Measurements from ENCODE around the gene XYLT1.

XYLT1 gene

DNA sequence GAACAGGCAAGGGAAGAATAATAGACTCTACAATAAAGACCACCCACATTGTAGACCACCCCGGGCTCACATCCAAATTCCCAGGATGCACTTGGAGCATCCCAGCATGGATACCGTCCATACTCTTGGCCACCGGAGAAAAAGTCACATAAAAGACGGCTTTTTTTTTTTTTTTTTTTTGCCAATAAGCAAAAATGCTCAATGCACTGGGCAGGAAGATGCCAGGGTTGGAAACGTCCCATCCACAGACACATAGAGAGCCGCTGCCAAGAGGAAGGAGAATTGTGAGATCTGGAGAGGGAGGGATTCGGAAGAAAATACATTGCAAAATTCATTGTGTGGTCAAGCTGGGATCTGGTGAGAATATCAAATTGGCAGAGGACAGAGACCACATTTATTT, 286.7 kb downstream of the XYLT1 start:
- no peak for DNase-seq (ENCODE audit: low spot score)

DNA sequence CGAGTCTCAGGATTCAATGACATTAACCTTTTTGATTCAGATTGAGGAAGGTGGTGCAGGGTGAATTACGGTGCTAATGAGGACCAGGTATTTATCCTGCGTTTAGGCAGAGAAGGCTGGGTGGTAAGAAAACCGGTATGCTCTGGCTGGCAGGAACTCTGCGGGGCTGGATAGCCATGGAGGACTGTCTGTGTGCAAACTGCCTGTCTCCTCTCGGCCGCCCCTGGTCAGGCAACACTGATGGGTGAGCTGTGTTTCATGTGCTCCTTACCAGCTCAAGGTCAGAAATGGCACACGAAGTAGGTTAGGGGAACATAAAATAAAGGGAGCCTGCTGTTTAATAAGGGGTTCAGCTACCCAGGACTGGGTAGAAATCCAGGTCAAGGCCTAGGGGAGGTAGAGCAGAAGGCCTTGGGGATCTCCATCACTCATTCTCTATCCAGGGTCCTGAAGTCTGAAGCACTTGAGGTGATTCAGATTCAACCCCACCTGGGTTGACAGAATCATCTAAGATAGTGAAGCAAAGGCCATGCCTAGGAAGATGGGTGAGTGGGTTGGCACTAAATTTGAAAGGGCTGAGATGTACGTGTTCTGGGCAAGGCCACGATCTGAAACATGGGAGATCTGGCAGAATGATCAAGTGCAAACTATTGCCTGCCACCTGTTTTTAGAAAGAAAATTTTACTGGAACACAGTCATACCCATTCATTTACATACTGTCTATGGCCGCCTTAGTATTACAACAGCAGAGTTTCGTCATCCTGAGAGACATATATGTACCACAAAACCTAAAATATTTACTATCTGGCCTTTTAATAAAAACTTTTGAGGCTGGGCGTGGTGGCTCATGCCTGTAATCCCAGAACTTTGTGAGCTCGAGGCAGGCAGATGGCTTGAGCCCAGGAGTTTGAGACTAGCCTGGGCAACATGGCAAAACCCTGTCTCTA, 292.5 kb downstream of the XYLT1 start:
- no peak for DNase-seq (ENCODE audit: low spot score)

DNA sequence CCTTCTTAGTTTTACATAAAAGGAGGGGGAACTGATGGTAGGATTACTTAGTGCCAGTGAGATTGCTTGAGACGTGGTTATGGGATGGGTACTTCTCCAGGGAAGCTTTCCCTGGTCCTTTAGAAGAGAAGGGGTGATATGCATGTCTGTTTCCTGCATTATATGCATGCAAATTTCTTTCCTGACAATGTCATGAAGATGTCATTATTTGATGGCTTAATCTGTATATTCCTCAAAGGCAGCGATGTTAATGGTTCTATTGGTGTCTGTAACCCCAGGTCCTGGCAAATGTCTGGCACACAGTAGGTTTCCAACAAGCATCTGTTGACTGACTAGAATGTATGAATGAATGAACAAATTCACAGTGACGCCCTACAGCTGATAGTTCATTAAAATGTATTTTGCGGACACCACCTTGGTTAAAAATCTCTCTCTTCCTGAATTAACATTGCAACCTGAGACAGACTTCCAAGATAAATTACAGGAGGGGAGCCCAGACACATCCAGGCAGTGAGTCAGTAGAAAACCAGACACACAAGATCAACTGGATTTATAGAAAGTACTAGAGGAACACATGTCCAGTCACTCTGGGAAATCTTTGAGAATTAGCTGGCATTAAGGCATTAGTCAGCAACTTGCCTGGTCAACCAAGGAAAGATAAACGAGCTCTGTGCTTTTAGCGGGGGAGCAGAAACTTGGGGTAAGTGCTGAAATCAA, 293.4 kb downstream of the XYLT1 start:
- no peak for DNase-seq (ENCODE audit: low spot score)

DNA sequence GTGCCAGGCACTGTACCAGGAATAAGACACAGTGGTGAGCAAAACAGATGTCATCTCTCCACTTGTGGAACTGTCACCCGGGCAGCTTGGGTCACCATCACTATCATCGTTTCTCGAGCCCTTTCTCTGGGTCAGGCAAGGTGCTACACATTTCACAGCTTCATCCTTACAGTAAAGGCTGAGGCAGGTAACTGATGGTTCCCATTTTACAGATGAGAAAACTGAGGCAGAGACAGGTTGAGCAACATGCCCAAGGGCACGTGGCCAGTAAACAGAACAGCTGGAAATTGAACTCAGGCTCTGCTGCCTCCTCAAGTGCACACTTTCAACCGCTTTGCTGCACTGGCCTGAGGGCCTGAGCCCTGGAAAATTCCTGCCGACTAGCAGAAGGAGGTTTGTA, 294.6 kb downstream of the XYLT1 start:
- DNase-seq (ENCODE audit: low spot score) = no peak

DNA sequence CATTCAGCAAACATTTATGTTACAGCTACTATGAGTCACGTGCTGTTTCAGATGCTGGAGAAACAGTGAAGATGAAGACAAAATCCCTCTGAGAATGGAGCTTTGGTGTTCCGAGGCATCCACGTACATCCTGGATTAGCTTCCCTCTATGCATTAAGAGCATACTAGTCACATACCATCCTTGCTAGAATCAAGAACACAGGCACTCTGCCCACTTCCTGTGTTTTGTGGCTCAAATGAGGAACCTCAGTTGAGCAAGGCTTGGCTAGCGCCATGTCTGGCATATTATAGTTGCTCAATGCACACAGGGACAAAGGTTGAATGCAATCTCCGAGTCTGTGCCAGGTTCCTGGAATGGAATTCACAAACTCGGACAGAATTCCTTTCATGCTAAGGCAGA, 297.5 kb downstream of the XYLT1 start:
- DNase-seq (ENCODE audit: low spot score) = no peak

DNA sequence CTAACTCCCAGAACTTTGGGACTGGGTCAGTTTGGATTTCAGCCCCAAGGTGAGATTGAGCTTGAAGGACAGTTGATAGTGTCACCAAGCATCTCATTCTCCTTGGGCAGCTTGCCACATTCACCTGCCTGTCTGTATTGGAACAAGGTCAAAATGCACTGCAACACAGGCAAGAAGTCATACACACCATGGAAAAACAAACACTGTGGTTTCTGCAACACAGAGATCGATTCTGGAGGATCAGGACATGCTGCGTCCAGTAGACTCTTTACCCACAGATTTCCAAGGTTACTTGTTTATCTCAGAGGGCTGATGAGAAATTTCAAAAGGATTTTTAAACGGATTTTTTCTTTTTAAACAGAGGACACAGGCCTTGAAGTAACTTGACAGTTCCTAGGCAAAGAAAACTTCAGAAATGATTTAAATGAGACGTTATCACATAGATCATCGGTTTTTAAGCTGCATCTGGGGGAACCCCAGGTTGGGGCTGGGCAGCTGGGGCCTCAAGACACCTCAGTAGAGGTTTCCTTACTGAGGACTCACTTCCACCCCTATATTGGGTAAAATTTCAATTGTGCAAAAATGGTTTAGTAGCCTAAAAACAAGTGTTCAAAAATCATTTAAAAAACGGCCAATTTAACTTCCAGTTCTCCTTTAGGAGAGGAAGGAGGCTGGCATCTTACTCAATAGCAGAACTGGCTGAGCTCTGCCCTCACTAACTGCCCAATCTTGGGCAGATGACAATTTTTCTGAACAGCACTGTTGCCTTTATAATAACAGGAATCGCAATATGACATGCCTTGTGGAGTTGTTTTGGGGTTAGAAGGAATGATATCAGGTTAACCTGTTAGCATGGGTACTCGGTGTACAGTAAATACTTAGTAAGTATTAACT, 299.3 kb downstream of the XYLT1 start:
- no peak for DNase-seq (ENCODE audit: low spot score)

DNA sequence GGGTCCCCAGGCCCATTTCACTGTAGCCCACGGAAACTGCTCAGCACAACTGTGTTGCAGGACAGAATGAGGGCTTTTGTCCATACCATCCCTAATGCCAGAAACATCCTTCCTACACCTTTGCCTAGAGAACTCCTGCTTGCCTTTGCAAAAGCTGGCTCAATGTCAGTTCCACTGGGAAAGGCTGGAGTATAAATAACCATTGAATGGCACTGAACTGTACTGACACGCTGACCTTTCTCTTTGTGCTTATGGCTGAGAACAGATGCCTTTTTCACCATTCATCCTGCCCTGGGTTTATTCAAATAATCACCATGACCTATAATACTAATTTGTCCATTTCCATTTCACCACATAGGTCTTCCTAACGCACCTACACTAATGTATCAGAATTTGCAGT, 300.3 kb downstream of the XYLT1 start:
- no peak for DNase-seq (ENCODE audit: low spot score)

DNA sequence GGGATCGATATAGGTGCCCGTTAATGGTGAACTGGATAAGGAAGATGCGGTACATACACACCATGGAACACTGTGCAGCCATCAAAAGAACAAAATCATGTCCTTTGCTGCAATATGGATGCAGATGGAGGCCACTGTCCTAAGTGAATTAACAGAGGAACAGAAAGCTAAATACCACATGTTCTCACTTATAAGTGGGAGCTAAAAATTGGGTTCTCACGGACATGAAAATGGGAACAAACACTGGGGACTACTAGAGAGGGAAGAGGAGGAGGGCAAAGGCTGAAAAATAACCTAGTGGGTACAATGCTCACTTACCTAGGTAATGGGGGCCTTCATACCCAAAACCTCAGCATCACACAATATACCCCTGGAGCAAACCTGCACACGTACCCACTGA, 302.6 kb downstream of the XYLT1 start:
- DNase-seq (ENCODE audit: low spot score) = no peak

DNA sequence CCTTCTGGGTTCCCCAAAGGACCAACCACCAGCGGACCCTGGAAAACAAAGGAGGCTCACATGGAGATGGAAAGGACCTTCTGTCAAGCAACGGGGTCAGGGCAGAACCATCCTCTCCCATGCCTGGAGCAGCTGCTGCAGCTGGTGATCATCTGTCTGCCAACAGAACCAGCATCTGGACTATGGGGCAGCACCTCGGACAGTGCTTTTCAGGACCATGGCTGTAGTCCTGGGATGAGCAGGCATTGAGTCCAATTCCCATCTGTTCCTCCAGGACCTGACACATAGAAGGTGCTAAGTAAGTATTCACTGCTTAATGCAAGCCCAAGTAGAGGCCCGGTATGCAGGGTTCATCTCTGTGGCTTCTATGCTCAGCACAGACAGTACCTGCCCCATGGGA, 304.7 kb downstream of the XYLT1 start:
- DNase-seq (ENCODE audit: low spot score) = no peak

DNA sequence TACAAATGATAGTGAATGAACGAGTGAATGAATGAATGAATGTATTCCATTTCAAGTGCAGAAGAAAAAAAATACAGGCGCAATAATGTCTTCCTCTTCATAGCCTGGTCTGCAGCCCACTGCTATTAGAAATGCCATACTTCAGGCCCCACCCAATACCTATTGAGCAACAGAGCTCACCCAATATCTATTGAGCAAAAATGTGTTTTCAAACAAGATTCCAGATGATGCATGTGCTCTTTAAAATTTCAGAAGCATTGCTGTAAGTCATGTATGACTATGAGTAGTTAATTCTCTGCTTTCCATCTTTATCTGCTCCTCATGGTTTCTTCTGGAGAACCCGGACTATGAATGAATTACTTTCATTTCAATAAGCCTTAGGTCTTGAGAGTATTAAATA, 308.2 kb downstream of the XYLT1 start:
- DNase-seq (ENCODE audit: low spot score) = no peak

DNA sequence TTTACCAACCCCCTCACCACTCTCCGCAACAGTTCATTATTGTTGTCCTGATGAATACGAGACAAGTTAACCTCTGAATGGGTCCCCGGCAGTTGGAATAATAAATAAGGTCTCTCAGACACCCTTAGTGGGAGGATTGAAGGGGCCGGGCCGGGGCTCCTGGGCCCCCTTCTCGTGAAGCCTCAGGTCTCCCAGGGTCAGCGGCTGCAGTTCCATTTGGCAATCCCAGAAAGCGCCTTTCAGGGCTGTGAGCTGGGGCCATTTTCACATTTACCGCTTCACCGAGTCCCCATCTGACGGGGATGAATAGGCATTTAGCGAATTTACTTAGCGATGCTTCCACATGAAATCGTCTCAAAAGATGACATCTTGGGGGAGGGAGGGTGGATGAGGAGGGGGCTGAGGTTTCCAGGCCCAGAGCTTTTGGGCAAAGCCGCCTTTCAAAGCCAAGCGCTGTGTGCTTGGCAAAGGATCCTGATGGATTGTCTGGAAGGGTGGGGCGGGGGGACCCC, 309.8 kb downstream of the XYLT1 start:
- no peak for DNase-seq (ENCODE audit: low spot score)

DNA sequence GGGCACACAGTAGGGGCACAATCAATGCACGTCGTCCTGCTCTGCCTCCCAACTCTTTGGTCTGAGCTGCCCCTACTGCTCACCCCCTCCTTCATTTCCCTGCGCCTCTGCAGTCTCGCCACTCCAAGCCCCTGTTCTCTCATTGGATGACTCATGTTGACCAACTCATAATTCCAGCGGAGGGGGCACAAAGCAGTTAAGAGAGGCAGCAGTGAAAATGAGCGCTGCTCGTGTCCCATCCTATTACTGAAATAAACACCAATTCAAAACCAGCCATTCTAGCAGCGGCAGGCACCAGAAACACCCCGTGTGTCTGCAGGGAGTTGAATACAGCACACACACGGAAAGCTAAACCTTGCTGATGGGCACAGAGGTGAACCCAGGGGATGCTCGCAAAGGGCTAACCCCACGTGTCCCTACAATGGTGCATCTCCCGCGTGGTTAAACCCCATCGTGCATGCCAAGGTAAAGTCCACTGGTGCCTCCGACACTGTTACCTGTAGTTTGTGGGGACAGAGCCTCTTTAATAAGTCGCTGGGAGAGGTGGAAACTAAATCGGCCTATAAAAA, 310.4 kb downstream of the XYLT1 start:
- no peak for DNase-seq (ENCODE audit: low spot score)

DNA sequence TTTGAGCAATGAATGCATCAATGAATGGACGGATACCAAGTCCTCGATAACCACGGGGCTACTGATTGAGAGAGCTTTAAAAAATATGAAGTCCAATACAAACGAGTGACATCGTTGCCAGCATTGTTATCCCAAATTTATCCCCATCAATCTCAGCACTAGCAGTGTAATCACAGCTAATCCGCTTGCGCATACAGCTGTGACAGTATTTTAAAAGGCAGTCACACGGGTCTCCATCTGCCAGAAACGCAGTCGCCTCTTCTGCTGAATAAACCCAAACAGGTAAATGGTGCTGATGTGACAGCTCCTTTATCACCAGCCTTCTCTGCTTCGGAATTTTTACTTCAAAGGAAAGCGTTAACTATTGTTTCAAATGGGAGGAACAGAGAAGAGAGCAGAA, 311.1 kb downstream of the XYLT1 start:
- no peak for DNase-seq (ENCODE audit: low spot score)

DNA sequence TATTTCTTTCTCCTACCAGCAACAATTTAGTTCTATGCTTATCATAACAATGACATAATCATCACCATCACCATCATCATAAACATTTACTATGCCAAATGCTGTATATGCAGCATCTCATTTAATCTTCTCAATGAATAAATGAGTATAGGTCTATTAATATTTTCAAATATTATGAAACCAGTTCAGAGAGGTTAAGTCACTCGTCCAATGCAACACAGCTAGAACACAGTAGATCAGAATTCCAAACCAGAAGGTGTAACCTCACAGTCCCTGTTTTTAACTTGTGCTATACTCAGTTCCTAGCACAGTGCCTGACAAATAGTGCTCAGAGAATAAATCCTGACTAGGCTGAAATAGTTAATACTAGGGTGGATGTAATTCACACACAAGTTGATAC, 314.8 kb downstream of the XYLT1 start:
- DNase-seq (ENCODE audit: low spot score) = no peak

DNA sequence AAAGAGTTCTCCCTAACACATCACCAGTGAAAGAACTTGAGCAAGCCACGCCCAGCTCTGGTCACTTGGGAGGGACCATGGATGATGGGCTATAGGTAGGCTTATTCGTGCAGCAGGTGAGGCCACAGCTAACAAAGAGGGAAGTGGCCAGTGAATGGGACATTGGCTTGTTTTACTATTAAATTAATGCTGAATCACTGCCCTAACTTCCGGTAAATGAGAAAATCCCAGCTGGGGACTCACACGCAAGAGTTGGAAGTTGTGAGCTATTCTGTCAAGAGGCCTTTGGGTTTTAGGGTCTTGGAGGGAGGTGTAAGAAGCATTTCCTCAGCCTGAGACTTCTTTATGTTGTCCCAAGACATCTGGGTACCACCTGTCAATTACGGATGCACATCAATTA, 315.3 kb downstream of the XYLT1 start:
- no peak for DNase-seq (ENCODE audit: low spot score)

DNA sequence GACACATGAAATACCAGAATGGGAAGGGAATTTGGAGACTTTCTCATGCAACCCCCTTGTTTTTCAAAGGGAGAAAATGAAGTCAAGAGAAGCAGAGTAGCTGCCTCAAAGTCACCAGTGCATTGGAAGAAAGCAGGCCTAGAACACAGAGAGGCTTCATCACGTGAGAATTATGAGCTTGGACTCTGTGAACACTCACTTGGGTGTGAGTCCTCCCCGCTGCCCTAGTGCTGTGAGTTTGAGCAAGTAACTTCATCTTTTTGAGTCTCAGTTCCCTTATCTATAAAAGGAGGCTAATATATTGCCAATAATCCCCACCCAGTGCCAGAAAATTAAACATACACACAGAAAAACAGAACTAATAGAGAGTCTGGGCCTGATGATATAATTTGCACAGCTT, 315.8 kb downstream of the XYLT1 start:
- DNase-seq (ENCODE audit: low spot score) = no peak

DNA sequence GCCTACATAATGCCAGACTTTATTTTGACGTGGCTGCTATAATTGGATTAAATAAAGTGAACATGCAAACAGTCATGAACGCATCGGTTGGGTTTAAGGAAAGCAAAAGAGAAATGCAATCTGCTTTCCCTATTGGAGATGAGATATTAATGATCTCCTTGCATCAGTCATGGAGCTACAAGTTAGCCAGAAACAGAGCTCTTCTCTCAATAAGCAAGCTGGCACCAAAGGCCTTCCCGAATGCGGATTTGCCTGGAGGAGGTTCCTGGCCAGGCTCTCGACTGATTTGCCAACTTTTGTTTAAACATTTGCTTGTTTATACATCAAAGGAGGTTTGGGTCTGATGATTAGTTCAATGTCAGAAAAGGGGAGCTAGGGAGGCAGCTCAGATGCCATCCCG, 318.4 kb downstream of the XYLT1 start:
- DNase-seq (ENCODE audit: low spot score) = no peak

DNA sequence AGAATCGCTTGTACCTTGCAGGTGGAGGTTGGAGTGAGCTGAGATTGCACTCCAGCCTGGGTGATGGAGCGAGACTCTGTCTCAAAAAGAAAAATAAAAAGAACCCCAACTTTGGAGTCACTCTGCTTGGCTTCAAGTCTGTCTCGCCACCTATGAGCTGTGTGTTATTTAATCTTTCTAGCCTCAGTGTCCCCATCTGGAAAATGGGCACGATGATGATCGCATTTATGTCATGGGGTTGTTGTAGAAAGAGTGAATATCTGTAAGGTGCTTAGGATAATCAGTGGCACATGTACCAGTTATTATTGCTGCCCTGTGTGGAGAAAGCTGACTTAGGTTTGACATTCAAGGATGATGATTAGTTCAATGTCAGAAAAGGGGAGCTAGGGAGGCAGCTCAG, 319.4 kb downstream of the XYLT1 start:
- no peak for DNase-seq (ENCODE audit: low spot score)

DNA sequence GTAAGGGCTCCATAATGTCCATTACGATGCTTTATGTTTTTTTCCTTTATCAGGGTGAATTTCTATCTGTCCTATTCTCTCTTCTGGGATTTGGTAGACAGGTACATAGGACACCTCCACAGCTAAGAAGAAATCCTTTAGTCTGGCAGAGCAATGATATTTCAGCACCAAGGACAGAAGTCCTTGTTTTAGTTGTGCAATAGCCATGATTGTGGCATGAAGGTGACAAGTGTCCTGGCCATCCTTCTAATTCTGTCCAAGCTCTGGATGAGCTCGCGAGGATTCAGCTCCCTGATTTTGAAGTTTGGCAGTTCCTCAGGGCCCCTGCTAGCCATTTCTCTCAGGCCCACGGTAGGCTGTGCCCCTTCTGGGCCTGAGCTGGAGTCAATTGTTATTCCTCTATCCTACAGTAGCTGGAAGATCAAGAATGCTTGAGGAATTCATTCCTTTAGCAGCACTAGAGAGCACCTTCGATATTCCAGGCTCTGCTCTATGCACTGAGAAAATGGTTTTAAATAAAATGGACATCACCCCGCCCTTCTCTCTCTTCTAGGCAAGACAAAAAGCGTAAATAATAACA, 320.8 kb downstream of the XYLT1 start:
- no peak for DNase-seq (ENCODE audit: low spot score)

DNA sequence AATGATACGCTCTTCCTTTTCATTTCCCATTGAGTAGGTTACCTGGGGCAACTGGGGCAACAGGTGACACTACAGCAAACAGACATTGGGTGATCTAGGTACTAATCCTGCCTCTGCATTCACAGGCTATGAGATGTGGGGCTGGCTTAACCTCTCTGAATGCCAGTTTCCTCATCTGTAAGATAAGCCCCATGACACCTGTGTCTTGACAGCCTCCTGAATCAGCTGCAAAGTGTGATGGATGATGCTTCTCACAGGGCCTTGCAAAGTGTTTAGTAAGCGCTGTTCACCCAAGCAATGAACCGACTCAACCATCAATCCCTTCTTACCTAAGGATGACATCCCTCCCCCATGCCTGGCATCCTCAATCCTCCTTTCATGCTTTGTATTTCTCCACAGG, 322.8 kb downstream of the XYLT1 start:
- DNase-seq (ENCODE audit: low spot score) = no peak

DNA sequence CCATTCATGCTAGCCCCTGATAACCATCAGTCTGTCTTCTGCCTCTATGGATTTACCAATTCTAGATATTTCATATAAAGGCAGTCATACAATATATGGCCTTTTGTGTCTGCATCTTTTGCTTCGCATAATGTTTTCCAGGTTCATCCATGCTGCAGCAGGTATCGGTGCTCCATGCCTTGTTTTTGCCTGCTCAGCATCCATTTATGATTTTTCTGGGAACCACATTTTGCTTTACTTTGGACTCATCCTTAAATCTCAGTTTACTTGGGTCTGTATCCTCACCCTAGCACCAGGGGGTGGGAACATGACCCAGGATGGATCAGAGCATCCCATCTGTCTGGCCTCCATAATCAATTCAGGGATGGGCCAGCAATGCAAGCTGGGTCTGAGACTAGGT, 325.7 kb downstream of the XYLT1 start:
- DNase-seq (ENCODE audit: low spot score) = no peak

DNA sequence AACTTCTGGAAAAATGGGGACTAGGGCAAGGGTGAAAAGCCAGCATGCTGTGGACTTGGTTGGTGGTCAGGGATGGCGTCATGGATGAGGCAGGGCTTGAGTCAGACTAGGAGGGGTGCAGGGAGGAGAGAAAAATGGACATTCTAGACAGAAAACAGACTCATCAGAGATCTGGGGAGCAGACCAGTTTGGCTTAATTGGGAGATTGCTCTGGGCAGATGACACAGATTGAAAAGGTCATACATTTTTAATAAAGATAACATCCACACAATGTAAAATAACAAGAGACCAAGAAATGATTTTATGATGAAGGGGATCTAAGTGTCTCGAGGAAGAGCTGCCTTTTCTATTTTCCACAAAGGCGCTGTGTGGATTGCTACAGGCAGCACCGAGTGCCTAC, 326.3 kb downstream of the XYLT1 start:
- no peak for DNase-seq (ENCODE audit: low spot score)

All from kidney capillary endothelial cell (primary cell).